GM21737 (cell line): ENCODE data around the gene FAM177A1.
"Not testable (repeated sequence)": the region's sequence is repeated elsewhere in the genome, so short reads cannot be mapped to it uniquely, and the experiment has no call there.

Source experiments
- ATAC-seq: cut with Tn5 transposase; IDR thresholded peaks from one replicate; pipeline ENCODE4 v1.9.1; 2021; ENCODE audit warnings: mild to moderate bottlenecking, moderate library complexity; ENCODE audit not compliant: unreplicated experiment

Gene FAM177A1

GRCh38 chr14:35061113-35061791 lies 15.2 kb downstream of the FAM177A1 start:
- ATAC-seq: not testable (repeated sequence)

- not testable (repeated sequence) for ATAC-seq
Measured at GRCh38 chr14:35065731-35066130, 19.7 kb downstream of the FAM177A1 start.

- ATAC-seq: no peak
Measured at GRCh38 chr14:35068238-35069012, 22.4 kb downstream of the FAM177A1 start.

- no peak for ATAC-seq
Measured at GRCh38 chr14:35072226-35072625, 26.2 kb downstream of the FAM177A1 start.

- no peak for ATAC-seq
Measured at GRCh38 chr14:35073486-35073885, 27.4 kb downstream of the FAM177A1 start.

GRCh38 chr14:35078082-35078481 lies 32.0 kb downstream of the FAM177A1 start:
- no peak for ATAC-seq

- no peak for ATAC-seq
Measured at GRCh38 chr14:35079742-35080141, 33.7 kb downstream of the FAM177A1 start.

GRCh38 chr14:35083530-35084150 lies 37.6 kb downstream of the FAM177A1 start:
- ATAC-seq: no peak

GRCh38 chr14:35085441-35085840 lies 39.4 kb downstream of the FAM177A1 start:
- no peak for ATAC-seq

- no peak for ATAC-seq
Measured at GRCh38 chr14:35088514-35088913, 42.4 kb downstream of the FAM177A1 start.

GRCh38 chr14:35094645-35095044 lies 48.6 kb downstream of the FAM177A1 start:
- not testable (repeated sequence) for ATAC-seq

- no peak for ATAC-seq
Measured at GRCh38 chr14:35107866-35108265, 61.8 kb downstream of the FAM177A1 start.

- ATAC-seq: no peak
Measured at GRCh38 chr14:35112641-35113040, 66.6 kb downstream of the FAM177A1 start.

GRCh38 chr14:35113308-35113950 lies 67.4 kb downstream of the FAM177A1 start:
- no peak for ATAC-seq

- ATAC-seq: no peak
Measured at GRCh38 chr14:35114036-35114435, 68.0 kb downstream of the FAM177A1 start.

GRCh38 chr14:35116242-35116641 lies 70.2 kb downstream of the FAM177A1 start:
- no peak for ATAC-seq

- no peak for ATAC-seq
Measured at GRCh38 chr14:35117112-35117511, 71.0 kb downstream of the FAM177A1 start.

GRCh38 chr14:35121026-35121886 lies 75.2 kb downstream of the FAM177A1 start:
- no peak for ATAC-seq

- ATAC-seq: peak; percentile 83
Measured at GRCh38 chr14:35121887-35122695, 76.0 kb downstream of the FAM177A1 start, which contains the start of the genes PPP2R3C and PRORP. Gene PPP2R3C, minus strand, starts transcription at chr14:35121990. Its CDS starts 31 bp downstream, at chr14:35121959. Gene PRORP, plus strand, starts transcription at chr14:35122552. Its CDS starts 694 bp downstream, at chr14:35123246.
